ENCODE data around the gene CENPQ.

DNA sequence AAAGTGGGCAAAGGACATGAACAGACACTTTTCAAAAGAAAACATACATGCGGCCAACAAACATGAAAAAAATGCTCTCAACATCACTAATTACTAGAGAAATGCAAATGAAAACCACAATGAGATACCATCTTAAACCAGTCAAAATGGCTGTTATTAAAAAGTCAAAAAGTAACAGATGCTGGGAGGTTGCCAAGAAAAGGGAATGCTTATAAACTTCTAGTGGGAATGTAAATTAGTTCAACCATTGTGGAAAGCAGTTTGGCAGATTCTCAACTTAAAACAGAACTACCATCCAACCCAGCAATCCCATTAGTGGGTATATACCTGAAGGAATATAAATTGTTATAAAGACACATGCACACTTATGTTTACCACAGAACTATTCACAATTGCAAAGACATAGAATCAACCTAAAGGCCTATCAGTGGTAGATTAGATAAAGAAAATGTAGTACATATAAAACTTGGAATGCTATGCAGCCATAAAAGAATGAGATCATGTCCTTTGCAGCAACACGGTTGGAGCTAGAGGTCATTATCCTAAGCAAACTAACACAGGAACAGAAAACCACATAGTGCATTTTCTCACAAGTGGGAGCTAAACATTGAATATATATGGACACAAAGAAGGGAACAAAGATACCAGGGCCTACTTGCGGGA lies 16.3 kb downstream of the CENPQ start:
- no peak for TF ChIP-seq POLR2AphosphoS5 (IDR thresholded peaks at IDR 0.05; ENCODE audit: low read depth, low read length)
- no peak for TF ChIP-seq POLR2A (IDR thresholded peaks at IDR 0.05; ENCODE audit: low read depth, low read length)
- TF ChIP-seq TAF1 (IDR thresholded peaks at IDR 0.05; ENCODE audit: borderline replicate concordance, low read depth, low read length): no peak

All from GM12892 (cell line).